ENCODE measurements around the gene NOSIP. TPM values are rescaled to one million over a fixed set of nuclear protein-coding genes. Genes with fewer than 3 reads are reported as not detected.
A peak's percentile ranks its signal among the peaks of the same experiment; 100 is the strongest.

The NOSIP gene
- total RNA-seq, 1 donor from 2014 or later, result 62.0 TPM

DNA sequence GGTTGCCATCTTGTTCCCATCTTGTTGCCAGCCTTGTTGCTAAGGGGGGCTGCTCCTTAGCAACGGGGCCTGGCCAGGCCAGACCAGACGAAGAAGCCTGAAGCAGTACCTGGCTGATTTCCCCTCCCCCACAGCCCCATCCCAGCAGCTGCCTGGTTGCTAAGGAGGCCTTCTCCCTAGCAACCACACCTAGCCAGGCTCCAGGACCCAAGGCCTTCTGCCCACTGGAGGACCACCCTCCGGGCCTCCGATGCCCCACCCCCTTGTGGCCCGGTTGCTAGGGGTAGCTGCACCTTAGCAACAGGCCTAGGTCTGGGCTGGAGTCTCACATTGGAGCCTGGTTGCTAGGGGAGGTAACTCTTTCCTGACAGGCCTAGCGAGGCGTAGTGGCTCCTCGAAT lies 4.7 kb upstream of the NOSIP start:
- H3K4me3 Mint-ChIP-seq, result no peak overlapping the region
- H3K4me1 Mint-ChIP-seq (ENCODE audit: unreplicated experiment), result peaks cover 6% of the 10 kb centered on the region
- H3K9me3 Mint-ChIP-seq, result no peaks in the 10 kb centered on the region
- no peaks in the 10 kb centered on the region for H3K27me3 Mint-ChIP-seq
- DNase-seq (ENCODE audit: extremely low spot score, unreplicated experiment), result peak; percentile 69
- TF ChIP-seq, protein P1, sequence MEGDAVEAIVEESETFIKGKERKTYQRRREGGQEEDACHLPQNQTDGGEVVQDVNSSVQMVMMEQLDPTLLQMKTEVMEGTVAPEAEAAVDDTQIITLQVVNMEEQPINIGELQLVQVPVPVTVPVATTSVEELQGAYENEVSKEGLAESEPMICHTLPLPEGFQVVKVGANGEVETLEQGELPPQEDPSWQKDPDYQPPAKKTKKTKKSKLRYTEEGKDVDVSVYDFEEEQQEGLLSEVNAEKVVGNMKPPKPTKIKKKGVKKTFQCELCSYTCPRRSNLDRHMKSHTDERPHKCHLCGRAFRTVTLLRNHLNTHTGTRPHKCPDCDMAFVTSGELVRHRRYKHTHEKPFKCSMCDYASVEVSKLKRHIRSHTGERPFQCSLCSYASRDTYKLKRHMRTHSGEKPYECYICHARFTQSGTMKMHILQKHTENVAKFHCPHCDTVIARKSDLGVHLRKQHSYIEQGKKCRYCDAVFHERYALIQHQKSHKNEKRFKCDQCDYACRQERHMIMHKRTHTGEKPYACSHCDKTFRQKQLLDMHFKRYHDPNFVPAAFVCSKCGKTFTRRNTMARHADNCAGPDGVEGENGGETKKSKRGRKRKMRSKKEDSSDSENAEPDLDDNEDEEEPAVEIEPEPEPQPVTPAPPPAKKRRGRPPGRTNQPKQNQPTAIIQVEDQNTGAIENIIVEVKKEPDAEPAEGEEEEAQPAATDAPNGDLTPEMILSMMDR (conservative IDR thresholded peaks at IDR 0.05), result no peak
- peak overlapping the region; percentile 46 for H3K27ac Mint-ChIP-seq
- no peaks in the 10 kb centered on the region for H3K36me3 Mint-ChIP-seq

DNA sequence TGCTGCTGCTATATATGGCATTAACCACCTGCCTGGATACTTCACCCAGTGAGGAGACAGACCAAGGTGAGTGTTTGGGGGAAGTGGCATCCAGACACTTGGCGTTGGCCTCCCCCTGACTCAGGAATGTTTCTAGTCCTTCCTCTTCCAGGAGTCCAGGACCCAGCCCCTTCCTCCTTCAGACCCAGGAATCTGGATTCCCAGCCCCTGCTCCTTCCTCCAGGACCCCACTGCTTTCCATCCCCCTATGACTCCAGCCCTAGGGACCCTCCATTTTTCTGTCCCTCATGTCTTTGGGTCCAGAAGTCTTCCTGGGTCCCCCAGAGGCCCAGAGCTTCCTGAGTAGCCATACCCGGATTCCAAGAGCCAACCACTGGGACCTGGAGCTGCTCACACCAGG lies 2.9 kb upstream of the NOSIP start:
- Mint-ChIP-seq H3K4me3 (no peak overlapping the region), H3K9me3 (no peaks in the 10 kb centered on the region), H3K4me1 (ENCODE audit: unreplicated experiment) (peaks cover 18% of the 10 kb centered on the region), H3K27me3 (no peaks in the 10 kb centered on the region), H3K36me3 (no peaks in the 10 kb centered on the region), H3K27ac (no peak overlapping the region)
- TF ChIP-seq, protein P1 (conservative IDR thresholded peaks at IDR 0.05), result no peak
- DNase-seq (ENCODE audit: extremely low spot score, unreplicated experiment), result no peak

DNA sequence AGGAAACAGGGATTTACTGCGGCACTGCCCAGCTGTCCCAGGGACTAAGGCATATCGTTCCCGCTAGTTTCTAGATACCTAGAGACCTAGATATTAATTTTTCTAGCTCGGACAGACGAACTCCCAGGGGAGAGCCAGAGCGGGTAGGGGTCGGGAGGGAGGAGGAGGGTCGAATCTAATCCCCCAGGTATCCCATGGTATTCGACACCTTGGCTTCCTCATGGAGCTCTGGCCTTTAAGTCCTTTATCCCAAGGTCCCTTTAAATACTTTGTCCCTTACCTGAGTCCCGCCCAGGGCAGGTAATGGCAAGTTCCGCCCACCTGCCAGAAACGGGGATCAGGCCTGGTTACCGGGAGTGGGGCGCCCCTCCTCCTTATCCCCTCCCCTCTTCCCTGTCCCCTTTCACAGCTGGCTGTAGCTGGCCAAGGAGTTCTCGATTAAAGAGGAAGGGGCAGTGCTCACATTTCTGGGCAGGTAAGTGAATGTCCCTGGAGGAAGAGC lies 702 bp upstream of the NOSIP start, which contains the start of gene PRRG2:
TSS of gene PRRG2 (plus strand) at position 310 of the 502 bp plus-strand sequence. CDS start 1,904 bp downstream, outside the sequence.
- TF ChIP-seq, protein P1 (conservative IDR thresholded peaks at IDR 0.05), result no peak
- H3K4me3 Mint-ChIP-seq, result peak within 1 kb of the TSS; percentile 96
- peak within 1 kb of the TSS; percentile 85 for H3K27ac Mint-ChIP-seq
- DNase-seq (ENCODE audit: extremely low spot score, unreplicated experiment), result no peak
- no peaks in the 10 kb centered on the region for H3K9me3 Mint-ChIP-seq
- H3K27me3 Mint-ChIP-seq, result no peaks in the 10 kb centered on the region
- H3K36me3 Mint-ChIP-seq, result no peaks in the 10 kb centered on the region
- peaks cover 23% of the 10 kb centered on the region for H3K4me1 Mint-ChIP-seq (ENCODE audit: unreplicated experiment)

DNA sequence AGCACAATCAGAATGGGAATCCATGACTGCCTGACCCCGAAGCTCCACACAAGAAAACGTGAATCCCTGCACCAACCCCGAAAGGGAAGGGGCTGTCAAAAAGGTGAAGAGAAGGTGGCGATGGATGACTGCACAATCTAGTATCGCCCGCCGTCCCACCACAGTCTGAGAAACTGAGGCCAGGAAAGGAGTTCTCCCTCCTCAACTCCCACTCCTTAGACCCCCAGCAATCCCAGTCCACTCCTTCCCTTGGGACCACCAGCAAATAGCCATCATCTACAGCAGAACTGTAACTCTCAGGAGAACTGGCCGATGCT lies 451 bp downstream of the NOSIP start:
- no peaks in the 10 kb centered on the region for H3K27me3 Mint-ChIP-seq
- peaks cover 23% of the 10 kb centered on the region for H3K4me1 Mint-ChIP-seq (ENCODE audit: unreplicated experiment)
- TF ChIP-seq, protein P1 (conservative IDR thresholded peaks at IDR 0.05), result no peak
- H3K4me3 Mint-ChIP-seq, result peak overlapping the region; percentile 96
- no peaks in the 10 kb centered on the region for H3K9me3 Mint-ChIP-seq
- peak overlapping the region; percentile 85 for H3K27ac Mint-ChIP-seq
- H3K36me3 Mint-ChIP-seq, result no peaks in the 10 kb centered on the region
- DNase-seq (ENCODE audit: extremely low spot score, unreplicated experiment), result no peak

DNA sequence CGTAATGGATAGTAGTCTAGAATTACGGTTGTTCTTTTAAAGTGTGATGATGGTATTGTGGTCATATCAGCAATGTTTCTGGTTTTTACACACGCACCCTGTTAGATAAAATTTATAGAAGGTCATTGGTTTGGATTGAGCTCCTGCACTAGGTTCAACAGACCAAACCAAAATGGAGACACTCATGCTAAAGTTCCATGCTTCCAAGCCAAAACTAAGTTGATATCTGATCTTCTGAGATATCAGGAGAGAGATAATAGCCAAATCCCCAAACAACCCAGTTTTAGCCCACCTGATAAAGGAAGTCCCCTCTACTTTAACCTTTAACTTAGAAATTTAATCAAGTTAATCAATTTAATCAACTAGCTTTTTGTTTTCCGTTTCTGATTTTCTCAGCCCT lies 1.2 kb downstream of the NOSIP start:
- no peaks in the 10 kb centered on the region for H3K27me3 Mint-ChIP-seq
- TF ChIP-seq, protein P1 (conservative IDR thresholded peaks at IDR 0.05), result no peak
- DNase-seq (ENCODE audit: extremely low spot score, unreplicated experiment), result no peak
- no peak overlapping the region for H3K27ac Mint-ChIP-seq
- H3K36me3 Mint-ChIP-seq, result peaks cover under 1% of the 10 kb centered on the region
- H3K4me1 Mint-ChIP-seq (ENCODE audit: unreplicated experiment), result peaks cover 23% of the 10 kb centered on the region
- H3K4me3 Mint-ChIP-seq, result peak overlapping the region; percentile 96
- H3K9me3 Mint-ChIP-seq, result no peaks in the 10 kb centered on the region
